ENCODE measurements around the gene MAGT1.

DNA sequence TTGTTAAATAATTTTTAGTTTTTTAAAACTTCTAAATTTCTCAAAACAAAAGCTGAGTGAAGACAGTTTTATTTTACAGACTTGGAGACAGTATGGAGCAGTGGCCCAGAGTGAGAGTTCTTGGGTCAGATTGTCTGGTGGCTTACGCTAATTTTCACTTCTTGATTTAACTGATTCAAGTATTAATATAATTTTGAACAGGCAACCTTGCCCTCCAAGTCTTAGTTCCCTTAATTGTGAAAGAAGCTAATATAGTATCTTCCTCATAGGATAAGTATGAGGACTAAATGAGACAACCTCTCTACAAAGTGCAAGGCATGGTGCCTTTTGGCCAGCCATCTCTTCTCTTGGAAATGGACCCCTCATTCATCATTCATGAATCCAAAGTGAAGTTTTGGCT, 40.7 kb upstream of the MAGT1 start:
- TF ChIP-seq, protein P1, sequence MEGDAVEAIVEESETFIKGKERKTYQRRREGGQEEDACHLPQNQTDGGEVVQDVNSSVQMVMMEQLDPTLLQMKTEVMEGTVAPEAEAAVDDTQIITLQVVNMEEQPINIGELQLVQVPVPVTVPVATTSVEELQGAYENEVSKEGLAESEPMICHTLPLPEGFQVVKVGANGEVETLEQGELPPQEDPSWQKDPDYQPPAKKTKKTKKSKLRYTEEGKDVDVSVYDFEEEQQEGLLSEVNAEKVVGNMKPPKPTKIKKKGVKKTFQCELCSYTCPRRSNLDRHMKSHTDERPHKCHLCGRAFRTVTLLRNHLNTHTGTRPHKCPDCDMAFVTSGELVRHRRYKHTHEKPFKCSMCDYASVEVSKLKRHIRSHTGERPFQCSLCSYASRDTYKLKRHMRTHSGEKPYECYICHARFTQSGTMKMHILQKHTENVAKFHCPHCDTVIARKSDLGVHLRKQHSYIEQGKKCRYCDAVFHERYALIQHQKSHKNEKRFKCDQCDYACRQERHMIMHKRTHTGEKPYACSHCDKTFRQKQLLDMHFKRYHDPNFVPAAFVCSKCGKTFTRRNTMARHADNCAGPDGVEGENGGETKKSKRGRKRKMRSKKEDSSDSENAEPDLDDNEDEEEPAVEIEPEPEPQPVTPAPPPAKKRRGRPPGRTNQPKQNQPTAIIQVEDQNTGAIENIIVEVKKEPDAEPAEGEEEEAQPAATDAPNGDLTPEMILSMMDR (IDR thresholded peaks at IDR 0.05) = no peak
- TF ChIP-seq POLR2A (IDR thresholded peaks at IDR 0.05) = no peak
- no peak for TF ChIP-seq POLR2AphosphoS5 (IDR thresholded peaks at IDR 0.05; ENCODE audit: insufficient read depth in 1 of 2, low read depth in 1 of 2)

Data from vagina (tissue), 2 donors.